ENCODE measurements around the gene EMILIN2.
A peak's percentile ranks its signal among the peaks of the same experiment; 100 is the strongest.

The EMILIN2 gene

DNA sequence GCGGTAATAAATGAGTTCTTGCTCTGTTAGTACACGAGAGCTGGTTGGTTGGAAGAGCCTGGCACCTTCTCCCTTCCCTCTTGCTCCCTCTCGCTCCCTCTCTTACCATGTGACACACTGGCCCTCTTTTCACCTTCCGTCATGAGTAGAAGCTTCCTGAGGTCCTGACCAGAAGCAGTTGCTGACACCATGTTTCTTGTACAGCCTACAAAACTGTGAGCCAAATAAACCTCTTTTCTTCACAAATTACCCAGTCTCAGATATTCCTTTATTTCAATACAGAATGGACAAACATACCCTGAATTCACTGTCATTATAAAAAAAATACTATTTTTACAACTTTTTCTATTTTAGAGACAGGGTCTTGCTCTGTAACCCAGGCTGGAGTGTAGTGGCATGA lies 40.7 kb downstream of the EMILIN2 start:
- in situ Hi-C loops (cut with HindIII; ENCODE audit: low sequenced_read_pairs), result no loop called here

DNA sequence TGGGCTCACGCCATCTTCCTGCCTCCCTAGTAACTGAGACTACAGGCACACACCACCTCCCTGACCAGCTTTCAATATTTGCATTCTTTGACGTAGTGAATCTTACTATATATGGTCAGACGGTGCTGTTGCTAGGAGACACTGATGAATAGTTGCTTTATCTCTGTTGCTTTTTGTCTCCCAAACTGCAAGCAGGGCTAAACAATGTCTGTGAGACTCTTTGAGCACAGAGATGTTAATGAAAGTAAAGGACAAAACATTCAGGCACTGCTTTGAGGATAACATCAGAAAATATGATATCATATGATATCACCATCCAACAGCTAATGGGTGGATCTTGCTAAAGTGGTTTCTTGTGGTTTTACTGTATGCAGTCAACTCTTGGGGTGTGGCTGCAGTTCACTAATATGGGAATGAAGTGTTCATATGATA lies 43.0 kb downstream of the EMILIN2 start:
- in situ Hi-C loops (cut with HindIII; ENCODE audit: low sequenced_read_pairs), result no loop called here
- H3K4me3 ChIP-seq (ENCODE audit: low read depth, low read length), result no peak overlapping the region
- DNase-seq (ENCODE audit: low read depth, low spot score), result peak; percentile 27
- TF ChIP-seq, protein P1, sequence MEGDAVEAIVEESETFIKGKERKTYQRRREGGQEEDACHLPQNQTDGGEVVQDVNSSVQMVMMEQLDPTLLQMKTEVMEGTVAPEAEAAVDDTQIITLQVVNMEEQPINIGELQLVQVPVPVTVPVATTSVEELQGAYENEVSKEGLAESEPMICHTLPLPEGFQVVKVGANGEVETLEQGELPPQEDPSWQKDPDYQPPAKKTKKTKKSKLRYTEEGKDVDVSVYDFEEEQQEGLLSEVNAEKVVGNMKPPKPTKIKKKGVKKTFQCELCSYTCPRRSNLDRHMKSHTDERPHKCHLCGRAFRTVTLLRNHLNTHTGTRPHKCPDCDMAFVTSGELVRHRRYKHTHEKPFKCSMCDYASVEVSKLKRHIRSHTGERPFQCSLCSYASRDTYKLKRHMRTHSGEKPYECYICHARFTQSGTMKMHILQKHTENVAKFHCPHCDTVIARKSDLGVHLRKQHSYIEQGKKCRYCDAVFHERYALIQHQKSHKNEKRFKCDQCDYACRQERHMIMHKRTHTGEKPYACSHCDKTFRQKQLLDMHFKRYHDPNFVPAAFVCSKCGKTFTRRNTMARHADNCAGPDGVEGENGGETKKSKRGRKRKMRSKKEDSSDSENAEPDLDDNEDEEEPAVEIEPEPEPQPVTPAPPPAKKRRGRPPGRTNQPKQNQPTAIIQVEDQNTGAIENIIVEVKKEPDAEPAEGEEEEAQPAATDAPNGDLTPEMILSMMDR (IDR thresholded peaks at IDR 0.05; ENCODE audit: low read depth, low read length), result no peak

More for the DNA sequence above, 40.7 kb downstream of the EMILIN2 start:
- DNase-seq (ENCODE audit: low read depth, low spot score), result no peak
- H3K4me3 ChIP-seq (ENCODE audit: low read depth, low read length), result no peak overlapping the region
- TF ChIP-seq, protein P1 (IDR thresholded peaks at IDR 0.05; ENCODE audit: low read depth, low read length), result no peak

DNA sequence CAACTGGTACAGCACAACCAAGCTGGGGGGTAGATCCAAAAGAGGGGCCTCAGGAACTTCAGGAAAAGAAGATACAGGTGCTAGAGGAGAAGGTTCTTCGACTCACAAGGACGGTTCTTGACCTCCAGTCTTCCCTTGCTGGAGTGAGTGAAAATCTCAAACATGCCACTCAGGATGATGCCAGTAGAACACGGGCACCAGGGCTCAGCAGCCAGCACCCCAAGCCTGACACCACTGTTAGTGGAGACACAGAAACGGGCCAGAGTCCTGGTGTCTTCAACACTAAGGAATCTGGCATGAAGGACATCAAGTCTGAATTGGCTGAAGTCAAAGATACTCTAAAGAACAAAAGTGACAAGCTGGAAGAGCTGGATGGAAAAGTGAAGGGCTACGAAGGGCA lies 43.8 kb downstream of the EMILIN2 start:
- TF ChIP-seq, protein P1 (IDR thresholded peaks at IDR 0.05; ENCODE audit: low read depth, low read length), result no peak
- H3K4me3 ChIP-seq (ENCODE audit: low read depth, low read length), result no peak overlapping the region
- in situ Hi-C loops (cut with HindIII; ENCODE audit: low sequenced_read_pairs), result no loop called here
- no peak for DNase-seq (ENCODE audit: low read depth, low spot score)

DNA sequence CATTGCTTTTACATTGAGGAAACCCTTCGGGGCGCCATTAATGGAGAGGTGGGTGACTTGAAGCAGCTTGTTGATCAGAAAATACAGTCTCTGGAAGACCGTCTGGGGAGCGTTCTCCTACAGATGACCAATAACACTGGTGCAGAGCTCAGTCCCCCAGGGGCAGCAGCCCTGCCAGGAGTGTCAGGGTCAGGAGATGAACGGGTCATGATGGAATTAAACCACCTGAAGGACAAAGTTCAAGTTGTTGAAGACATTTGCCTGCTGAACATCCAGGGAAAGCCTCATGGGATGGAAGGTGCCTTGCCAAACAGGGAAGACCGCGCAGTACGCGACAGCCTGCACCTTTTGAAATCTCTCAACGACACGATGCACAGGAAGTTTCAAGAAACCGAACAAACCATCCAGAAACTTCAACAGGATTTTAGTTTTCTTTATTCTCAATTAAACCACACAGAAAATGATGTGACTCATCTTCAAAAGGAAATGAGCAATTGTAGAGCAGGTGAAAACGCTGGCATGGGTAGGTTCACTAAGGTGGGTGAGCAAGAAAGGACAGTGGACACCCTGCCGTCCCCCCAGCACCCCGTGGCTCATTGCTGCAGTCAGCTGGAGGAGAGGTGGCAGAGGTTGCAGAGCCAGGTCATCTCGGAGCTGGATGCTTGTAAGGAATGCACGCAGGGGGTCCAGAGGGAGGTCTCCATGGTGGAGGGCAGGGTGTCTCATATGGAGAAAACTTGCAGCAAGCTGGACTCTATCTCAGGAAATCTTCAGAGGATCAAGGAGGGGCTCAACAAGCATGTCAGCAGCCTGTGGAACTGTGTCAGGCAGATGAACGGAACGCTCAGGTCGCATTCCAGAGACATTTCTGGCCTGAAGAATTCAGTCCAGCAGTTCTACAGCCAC lies 45.0 kb downstream of the EMILIN2 start:
- no peak for DNase-seq (ENCODE audit: low read depth, low spot score)
- no peak overlapping the region for H3K4me3 ChIP-seq (ENCODE audit: low read depth, low read length)
- in situ Hi-C loops (cut with HindIII; ENCODE audit: low sequenced_read_pairs), result no loop called here
- TF ChIP-seq, protein P1 (IDR thresholded peaks at IDR 0.05; ENCODE audit: low read depth, low read length), result no peak

DNA sequence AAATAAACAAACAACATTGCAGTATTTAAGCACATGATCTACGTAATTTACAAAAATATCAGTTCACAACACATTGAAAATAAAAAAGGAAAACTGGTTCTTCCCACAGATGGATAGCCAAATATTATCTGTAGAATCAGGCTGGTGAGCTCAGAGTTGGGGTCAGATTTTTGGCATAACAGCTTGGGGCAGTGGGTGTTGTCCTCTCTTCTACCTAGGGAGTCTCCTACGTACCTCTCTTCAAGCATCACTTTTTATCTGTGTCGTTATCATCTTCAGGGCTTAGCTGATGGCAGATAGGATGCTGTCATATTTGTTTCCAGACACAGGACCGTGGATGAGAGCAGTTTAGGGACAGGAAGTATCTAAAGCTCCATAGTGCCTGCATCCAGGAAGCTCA lies 46.2 kb downstream of the EMILIN2 start:
- in situ Hi-C loops (cut with HindIII; ENCODE audit: low sequenced_read_pairs), result no loop called here
- no peak overlapping the region for H3K4me3 ChIP-seq (ENCODE audit: low read depth, low read length)
- DNase-seq (ENCODE audit: low read depth, low spot score), result no peak
- TF ChIP-seq, protein P1 (IDR thresholded peaks at IDR 0.05; ENCODE audit: low read depth, low read length), result no peak

DNA sequence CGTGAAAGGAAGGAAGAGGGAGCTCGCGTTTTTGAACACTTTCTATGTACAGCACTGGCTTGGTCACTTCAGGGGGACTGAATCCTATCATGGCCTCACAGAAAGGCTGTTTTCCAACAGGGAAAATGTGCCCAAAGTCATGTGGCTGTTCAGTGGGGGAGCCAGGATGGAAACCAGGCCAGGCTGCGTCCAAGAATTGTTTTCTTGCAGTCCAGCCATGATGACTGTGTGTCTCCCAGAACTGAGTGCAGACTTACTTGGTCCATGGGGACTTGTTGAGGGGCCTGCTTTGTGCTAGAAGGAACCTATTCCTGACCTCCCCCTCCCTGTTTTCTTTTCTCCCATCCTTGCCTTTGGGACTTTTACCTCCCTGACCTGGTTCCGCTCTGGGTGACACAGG lies 46.9 kb downstream of the EMILIN2 start:
- in situ Hi-C loops (cut with HindIII; ENCODE audit: low sequenced_read_pairs), result no loop called here
- DNase-seq (ENCODE audit: low read depth, low spot score), result no peak
- no peak overlapping the region for H3K4me3 ChIP-seq (ENCODE audit: low read depth, low read length)
- TF ChIP-seq, protein P1 (IDR thresholded peaks at IDR 0.05; ENCODE audit: low read depth, low read length), result no peak
